HepG2 (cell line): Measurements from ENCODE around the gene TMEM127. TPM values are rescaled to one million over a fixed set of nuclear protein-coding genes. Genes with fewer than 3 reads are reported as not detected.

Experiments used
- ATAC-seq: fragments of 200-7000 bp; cut with Tn5 transposase; 3 replicates; pipeline ENCODE4 v1.9.1; 2020; ENCODE audit warnings: mild to moderate bottlenecking, moderate library complexity
- BruUV-seq: library from RNA; stranded (reverse); fragments of 400-500 nt; replicated peaks from 2 replicates; lab custom pipeline; 2021; lab: Mats Ljungman, UMichigan
- CTCF ChIA-PET: fragments of 300-600 bp; formaldehyde crosslinking; extraction: SDS; loops from one replicate; lab custom pipeline; 2021; ENCODE audit warnings: low total read pairs, inconsistent platforms, low intra/inter-chr PET ratio; lab: Yijun Ruan, JAX
- POLR2A ChIA-PET: fragments of 350-600 bp; sonication (Branson Sonifier 250); formaldehyde crosslinking; loops from one replicate; lab custom pipeline; 2020; ENCODE audit warnings: antibody characterized with exemption, inconsistent platforms; lab: Yijun Ruan, JAX
- DNase-seq: peaks from one replicate; pipeline ENCODE4 v3.0.0-alpha.2; 2015; ENCODE audit warnings: low spot score
- FAIRE-seq: peaks from 3 replicates; lab custom pipeline; 2011; peaks lifted over from hg19 to GRCh38; lab: Jason Lieb, UNC
- H2AFZ ChIP-seq: one replicate; pipeline ENCODE4 v1.6.1; 2011; ENCODE audit warnings: low read length, inconsistent platforms
- H3K27ac ChIP-seq: fragments of 300-600 bp; 3 replicates; pipeline ENCODE4 v1.8.0; 2011; ENCODE audit warnings: mixed run types, mild to moderate bottlenecking, mixed read lengths, low read length, inconsistent platforms; ENCODE audit not compliant: insufficient read depth; ENCODE audit errors: extremely low read length
- H3K27me3 ChIP-seq, 2 experiments: fragments of 200-600 bp in 1 of 2; 2 replicates in 1 of 2; 3 replicates in 1 of 2; pipeline versions ENCODE4 v1.6.0 to v1.8.0; 2011; ENCODE audit warnings: low read length in 2 of 2, mild to moderate bottlenecking in 2 of 2, moderate library complexity in 2 of 2, inconsistent platforms in 1 of 2; ENCODE audit not compliant: insufficient read depth in 2 of 2, control insufficient read depth in 1 of 2
- H3K36me3 ChIP-seq, 2 experiments: fragments of 200-600 bp in 1 of 2; replicated peaks in 1 of 2; 2 replicates in 1 of 2; 3 replicates in 1 of 2; pipeline versions ENCODE4 v1.5.1 to v1.8.0; 2011; ENCODE audit warnings: low read length in 2 of 2, inconsistent platforms in 1 of 2; ENCODE audit not compliant: insufficient read depth in 2 of 2, control insufficient read depth in 1 of 2
- H3K4me1 ChIP-seq: 2 replicates; pipeline ENCODE4 v1.5.1; 2012; ENCODE audit warnings: low read length, inconsistent platforms; ENCODE audit not compliant: insufficient read depth
- H3K4me2 ChIP-seq: 2 replicates; pipeline ENCODE4 v1.6.0; 2011; ENCODE audit warnings: low read depth, low read length, inconsistent platforms
- H3K4me3 ChIP-seq, 3 experiments: fragments of 200-600 bp in 1 of 3; sonication (generic), shearing (Covaris generic) in 1 of 3; replicated peaks in 1 of 3; 2 replicates each; pipeline ENCODE4 v1.5.1; 2011 to 2016; ENCODE audit warnings: low read length in 3 of 3, inconsistent platforms in 2 of 3, low read depth in 2 of 3, mild to moderate bottlenecking in 2 of 3, control low read depth in 1 of 3, mixed read lengths in 1 of 3; ENCODE audit not compliant: insufficient read depth in 1 of 3
- H3K79me2 ChIP-seq: one replicate; pipeline ENCODE4 v1.6.1; 2011; ENCODE audit warnings: low read length, inconsistent platforms; ENCODE audit not compliant: insufficient read depth
- H3K9ac ChIP-seq: 2 replicates; pipeline ENCODE4 v1.6.0; 2011; ENCODE audit warnings: mild to moderate bottlenecking, low read depth, low read length, inconsistent platforms; ENCODE audit not compliant: insufficient read depth
- H3K9me3 ChIP-seq: 2 replicates; pipeline ENCODE4 v1.5.1; 2012; ENCODE audit warnings: mild to moderate bottlenecking, low read length
- H4K20me1 ChIP-seq: 2 replicates; pipeline ENCODE4 v1.6.0; 2011; ENCODE audit warnings: inconsistent platforms, mild to moderate bottlenecking, low read length, moderate library complexity; ENCODE audit not compliant: insufficient read depth
- DMAP1 ChIP-seq: IDR thresholded peaks from 2 replicates; pipeline ENCODE4 v1.6.1; 2016
- HNF4A ChIP-seq: sonication (generic); formaldehyde crosslinking; IDR thresholded peaks from 2 replicates; pipeline ENCODE4 v1.4.0; 2020; ENCODE audit warnings: missing genetic modification reagents
- KLF15 ChIP-seq: sonication (generic); formaldehyde crosslinking; IDR thresholded peaks from 2 replicates; pipeline ENCODE4 v1.8.1; 2023; ENCODE audit warnings: borderline replicate concordance, mild to moderate bottlenecking, inconsistent platforms, missing genetic modification reagents, mixed read lengths
- KLF9 ChIP-seq: IDR thresholded peaks from 2 replicates; pipeline ENCODE4 v1.6.1; 2016; ENCODE audit warnings: low read depth
- MYNN ChIP-seq: sonication (generic); formaldehyde crosslinking; IDR thresholded peaks from 2 replicates; pipeline ENCODE4 v1.4.0; 2020; ENCODE audit warnings: mild to moderate bottlenecking, low read depth, missing genetic modification reagents
- NCOA5 ChIP-seq: sonication (generic); formaldehyde crosslinking; IDR thresholded peaks from 2 replicates; pipeline ENCODE4 v1.4.0; 2020; ENCODE audit warnings: missing genetic modification reagents
- SAP130 ChIP-seq: IDR thresholded peaks from 2 replicates; pipeline ENCODE4 v1.6.1; 2016; ENCODE audit warnings: low read depth
- ZNF292 ChIP-seq: sonication (generic); formaldehyde crosslinking; IDR thresholded peaks from 2 replicates; pipeline ENCODE4 v1.8.1; 2022; ENCODE audit warnings: mild to moderate bottlenecking, low read depth, missing genetic modification reagents, borderline replicate concordance
- ZNF367 ChIP-seq: sonication (generic); formaldehyde crosslinking; IDR thresholded peaks from 2 replicates; pipeline ENCODE4 v1.4.0; 2020; ENCODE audit warnings: missing genetic modification reagents, borderline replicate concordance
- ZNF672 ChIP-seq: sonication (generic); formaldehyde crosslinking; IDR thresholded peaks from 2 replicates; pipeline ENCODE4 v1.8.1; 2022; ENCODE audit warnings: missing genetic modification reagents
- ZNF879 ChIP-seq: sonication (generic); formaldehyde crosslinking; IDR thresholded peaks from 2 replicates; pipeline ENCODE4 v1.8.1; 2023; ENCODE audit warnings: missing genetic modification reagents
- WGBS: methylation state at CpG from one replicate; pipeline ENCODE4 v1.1.6; 2017; ENCODE audit warnings: low lambda C conversion rate; 5-methylcytosine and 5-hydroxymethylcytosine counted together
- in situ Hi-C: cut with HindIII; loops from 2 replicates; pipeline ENCODE4 v1.10.0; 2017; ENCODE audit warnings: low pct_unique_long_range_greater_than_20kb; ENCODE audit not compliant: extremely low pct_ligation_motif_present
- intact Hi-C: fragments of 100-400 bp; cut with micrococcal nuclease; formaldehyde crosslinking; loops from one replicate; pipeline ENCODE4 v1.10.0; 2022; ENCODE audit not compliant: unreplicated experiment
- polyA plus RNA-seq, 8 experiments: library from polyadenylated mRNA; depleted of rRNA in 3 of 8; stranded (reverse) in 7 of 8; unstranded in 1 of 8; fragments of >200 nt; fragmentation: Illumina TruSeq in 4 of 8; extraction: Trizol in 4 of 8; gene quantifications; 2 replicates each; pipeline versions ENCODE4 v1.2.1 to v1.2.3, GENCODE V29; 2011 to 2016; ENCODE audit warnings: low read depth in 4 of 8, missing spikeins in 1 of 8, mixed read lengths in 1 of 8; ENCODE audit not compliant: insufficient read depth in 1 of 8
- total RNA-seq, 5 experiments: library from RNA; depleted of rRNA; stranded (reverse); fragments of >200 nt; fragmentation: Illumina TruSeq; extraction: Trizol; gene quantifications; 2 replicates each; pipeline ENCODE4 v1.2.3, GENCODE V29; 2016; ENCODE audit warnings: low read depth in 1 of 5
- TF ChIP-seq, protein P1 (sequence below): sonication (generic); IDR thresholded peaks from 2 replicates; pipeline ENCODE4 v1.6.1; 2016; ENCODE audit warnings: low read depth, borderline replicate concordance
- TF ChIP-seq, protein P2 (sequence below): IDR thresholded peaks from 2 replicates; pipeline ENCODE4 v1.6.1; 2016
- TF ChIP-seq, protein P3 (sequence below): sonication (generic); formaldehyde crosslinking; IDR thresholded peaks from 2 replicates; pipeline ENCODE4 v1.4.0; 2020; ENCODE audit warnings: missing genetic modification reagents
- TF ChIP-seq, protein P4 (sequence below): sonication (generic); formaldehyde crosslinking; conservative IDR thresholded peaks from 2 replicates; pipeline ENCODE4 v1.8.1; 2023; ENCODE audit warnings: missing genetic modification reagents

The TMEM127 gene
- total and polyA plus RNA-seq, 2 of the 13 experiments (the other 11 are each of a cell fraction or from before 2014, with no cell fraction given), result 21.5 to 33.9 TPM

DNA sequence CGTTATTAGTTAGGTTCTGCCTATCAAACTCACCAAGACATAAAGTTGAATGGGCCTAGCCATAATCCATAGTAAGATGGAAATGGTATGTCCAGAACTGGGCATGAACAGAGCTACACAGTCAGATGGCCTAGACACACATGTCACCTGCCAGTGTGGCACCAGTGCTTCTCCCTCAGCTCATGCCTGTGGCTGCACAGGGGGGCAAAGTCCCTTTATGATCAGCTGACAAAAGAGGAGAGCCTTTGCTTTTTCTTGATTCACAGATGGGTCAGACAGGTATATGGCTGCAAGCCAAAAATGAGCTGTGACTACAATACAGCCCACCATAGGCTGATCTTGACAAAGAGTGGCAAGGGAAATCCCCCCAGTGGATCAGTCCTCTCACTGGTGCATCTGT is 28.9 kb downstream of the TMEM127 start:
- Histone ChIP-seq H3K4me2 (no peak overlapping the region), H3K4me3 (no peak overlapping the region), H3K4me1 (peaks cover 16% of the 10 kb centered on the region; the same call in 1 of the 2 replicates), H3K9me3 (no peaks in the 10 kb centered on the region), H3K9ac (no peak overlapping the region), H3K27me3 (no peaks in the 10 kb centered on the region), H2AFZ (no peak overlapping the region), H3K79me2 (no peaks in the 10 kb centered on the region), H4K20me1 (no peaks in the 10 kb centered on the region)
- no peak for FAIRE-seq
- peak; percentile 50 for DNase-seq
- intact Hi-C loops, result no loop called here
- ATAC-seq, result peak; percentile 21; the same call in 1 of the 3 replicates
- in situ Hi-C loops, result no loop called here
- BruUV-seq, result no TSS peak
- POLR2A ChIA-PET, result interaction anchor here (1.1 to 1.5 kb wide), 2 partner anchors 24 to 27 kb away, joined by 3 to 6 read pairs; no protein-coding TSS in a partner anchor
- CTCF ChIA-PET, result no interaction called here
- 100% methylated on average over 1 of the region's 1 CpG for WGBS
- TF ChIP-seq NCOA5 (CRISPR knock-in tag) (no peak), MYNN (CRISPR knock-in tag) (no peak), ZNF292 (CRISPR knock-in tag) (no peak), SAP130 (0 out of 2 replicates have a peak, but pooled peaks have one; percentile 28), DMAP1 (CRISPR knock-in tag) (no peak), ZNF367 (CRISPR knock-in tag) (no peak), HNF4A (CRISPR knock-in tag) (peak; percentile 51; the same call in 1 of the 2 replicates), KLF9 (no peak), KLF15 (CRISPR knock-in tag) (no peak), ZNF672 (CRISPR knock-in tag) (no peak), ZNF879 (CRISPR knock-in tag) (no peak)
- TF ChIP-seq, protein P1, sequence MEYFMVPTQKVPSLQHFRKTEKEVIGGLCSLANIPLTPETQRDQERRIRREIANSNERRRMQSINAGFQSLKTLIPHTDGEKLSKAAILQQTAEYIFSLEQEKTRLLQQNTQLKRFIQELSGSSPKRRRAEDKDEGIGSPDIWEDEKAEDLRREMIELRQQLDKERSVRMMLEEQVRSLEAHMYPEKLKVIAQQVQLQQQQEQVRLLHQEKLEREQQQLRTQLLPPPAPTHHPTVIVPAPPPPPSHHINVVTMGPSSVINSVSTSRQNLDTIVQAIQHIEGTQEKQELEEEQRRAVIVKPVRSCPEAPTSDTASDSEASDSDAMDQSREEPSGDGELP, result peak; percentile 79; the same call in 1 of the 2 replicates
- TF ChIP-seq, protein P2, sequence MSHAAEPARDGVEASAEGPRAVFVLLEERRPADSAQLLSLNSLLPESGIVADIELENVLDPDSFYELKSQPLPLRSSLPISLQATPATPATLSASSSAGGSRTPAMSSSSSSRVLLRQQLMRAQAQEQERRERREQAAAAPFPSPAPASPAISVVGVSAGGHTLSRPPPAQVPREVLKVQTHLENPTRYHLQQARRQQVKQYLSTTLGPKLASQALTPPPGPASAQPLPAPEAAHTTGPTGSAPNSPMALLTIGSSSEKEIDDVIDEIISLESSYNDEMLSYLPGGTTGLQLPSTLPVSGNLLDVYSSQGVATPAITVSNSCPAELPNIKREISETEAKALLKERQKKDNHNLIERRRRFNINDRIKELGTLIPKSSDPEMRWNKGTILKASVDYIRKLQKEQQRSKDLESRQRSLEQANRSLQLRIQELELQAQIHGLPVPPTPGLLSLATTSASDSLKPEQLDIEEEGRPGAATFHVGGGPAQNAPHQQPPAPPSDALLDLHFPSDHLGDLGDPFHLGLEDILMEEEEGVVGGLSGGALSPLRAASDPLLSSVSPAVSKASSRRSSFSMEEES, result 0 out of 2 replicates have a peak, but pooled peaks have one; percentile 21
- TF ChIP-seq, protein P3, sequence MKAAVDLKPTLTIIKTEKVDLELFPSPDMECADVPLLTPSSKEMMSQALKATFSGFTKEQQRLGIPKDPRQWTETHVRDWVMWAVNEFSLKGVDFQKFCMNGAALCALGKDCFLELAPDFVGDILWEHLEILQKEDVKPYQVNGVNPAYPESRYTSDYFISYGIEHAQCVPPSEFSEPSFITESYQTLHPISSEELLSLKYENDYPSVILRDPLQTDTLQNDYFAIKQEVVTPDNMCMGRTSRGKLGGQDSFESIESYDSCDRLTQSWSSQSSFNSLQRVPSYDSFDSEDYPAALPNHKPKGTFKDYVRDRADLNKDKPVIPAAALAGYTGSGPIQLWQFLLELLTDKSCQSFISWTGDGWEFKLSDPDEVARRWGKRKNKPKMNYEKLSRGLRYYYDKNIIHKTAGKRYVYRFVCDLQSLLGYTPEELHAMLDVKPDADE (CRISPR knock-in tag), result no peak
- TF ChIP-seq, protein P4, sequence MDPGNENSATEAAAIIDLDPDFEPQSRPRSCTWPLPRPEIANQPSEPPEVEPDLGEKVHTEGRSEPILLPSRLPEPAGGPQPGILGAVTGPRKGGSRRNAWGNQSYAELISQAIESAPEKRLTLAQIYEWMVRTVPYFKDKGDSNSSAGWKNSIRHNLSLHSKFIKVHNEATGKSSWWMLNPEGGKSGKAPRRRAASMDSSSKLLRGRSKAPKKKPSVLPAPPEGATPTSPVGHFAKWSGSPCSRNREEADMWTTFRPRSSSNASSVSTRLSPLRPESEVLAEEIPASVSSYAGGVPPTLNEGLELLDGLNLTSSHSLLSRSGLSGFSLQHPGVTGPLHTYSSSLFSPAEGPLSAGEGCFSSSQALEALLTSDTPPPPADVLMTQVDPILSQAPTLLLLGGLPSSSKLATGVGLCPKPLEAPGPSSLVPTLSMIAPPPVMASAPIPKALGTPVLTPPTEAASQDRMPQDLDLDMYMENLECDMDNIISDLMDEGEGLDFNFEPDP (CRISPR knock-in tag), result no peak
- TF ChIP-seq, all 625 proteins: peak for 4
- H3K27ac ChIP-seq, result no peak overlapping the region
- peaks cover 2 to 17% of the 10 kb centered on the region in 2 experiments; a peak in 3 of 5 replicates for H3K36me3 ChIP-seq
